DND-41 (cell line): ENCODE measurements around the gene RNF13.

Experiments used
- CTCF ChIP-seq: IDR thresholded peaks from 2 replicates; pipeline ENCODE4 v1.5.1; 2012; ENCODE audit warnings: borderline replicate concordance, low read length, moderate library complexity, mild to moderate bottlenecking; ENCODE audit not compliant: poor library complexity, severe bottlenecking; ENCODE audit errors: extremely low read depth
- EZH2 ChIP-seq: IDR thresholded peaks from 3 replicates; pipeline ENCODE4 v1.6.1; 2012; ENCODE audit warnings: borderline replicate concordance, low read depth, mild to moderate bottlenecking, moderate library complexity, low read length, inconsistent platforms; ENCODE audit not compliant: severe bottlenecking

GRCh38 chr3:149844091-149844490 lies 31.1 kb downstream of the RNF13 start:
- TF ChIP-seq CTCF: no peak
- TF ChIP-seq EZH2: no peak
